ENCODE data around the gene TMEM132A. TPM values are rescaled to one million over a fixed set of nuclear protein-coding genes. Genes with fewer than 3 reads are reported as not detected.

The TMEM132A gene
- total RNA-seq, 1 experiment from 2014 or later: 154 TPM

- peaks cover 14% of the 10 kb centered on the region for H3K4me1 ChIP-seq (ENCODE audit: control insufficient read depth, insufficient read depth, low read length)
- H3K36me3 ChIP-seq (ENCODE audit: control insufficient read depth, insufficient read depth, low read length): peaks cover 20% of the 10 kb centered on the region
- in situ Hi-C loops (cut with HindIII; ENCODE audit: low pct_unique_long_range_greater_than_20kb, low sequenced_read_pairs): no loop called here
- peak overlapping the region; percentile 93 for H3K27ac ChIP-seq (ENCODE audit: low read length)
- DNase-seq (ENCODE audit: low read depth, low spot score): no peak
- H3K27me3 ChIP-seq (ENCODE audit: control insufficient read depth, insufficient read depth, low read length): 0 out of 2 replicates have a peak, but pooled peaks cover 3% of the 10 kb centered on the region
- ChIA-PET POLR2A (no interaction called here), CTCF (interaction anchor here (0.5 kb wide), 1 partner anchor 38 kb away, joined by 6 read pairs; no protein-coding TSS in a partner anchor)
- intact Hi-C loops (cut with micrococcal nuclease; ENCODE audit: unreplicated experiment): no loop called here
- peak overlapping the region; percentile 87 to 98 for H3K4me3 ChIP-seq (ENCODE audit: low read depth in 2 of 2, low read length in 2 of 2)
- BruUV-seq (replicated peaks): no TSS peak
- ATAC-seq: no peak
- no peak for TF ChIP-seq TCF7L2 (IDR thresholded peaks at IDR 0.05; ENCODE audit: low read depth, low read length)
- no peak for TF ChIP-seq SIN3A (IDR thresholded peaks at IDR 0.05; ENCODE audit: borderline replicate concordance, insufficient read depth, low read depth, low read length)
- TF ChIP-seq, protein P1, sequence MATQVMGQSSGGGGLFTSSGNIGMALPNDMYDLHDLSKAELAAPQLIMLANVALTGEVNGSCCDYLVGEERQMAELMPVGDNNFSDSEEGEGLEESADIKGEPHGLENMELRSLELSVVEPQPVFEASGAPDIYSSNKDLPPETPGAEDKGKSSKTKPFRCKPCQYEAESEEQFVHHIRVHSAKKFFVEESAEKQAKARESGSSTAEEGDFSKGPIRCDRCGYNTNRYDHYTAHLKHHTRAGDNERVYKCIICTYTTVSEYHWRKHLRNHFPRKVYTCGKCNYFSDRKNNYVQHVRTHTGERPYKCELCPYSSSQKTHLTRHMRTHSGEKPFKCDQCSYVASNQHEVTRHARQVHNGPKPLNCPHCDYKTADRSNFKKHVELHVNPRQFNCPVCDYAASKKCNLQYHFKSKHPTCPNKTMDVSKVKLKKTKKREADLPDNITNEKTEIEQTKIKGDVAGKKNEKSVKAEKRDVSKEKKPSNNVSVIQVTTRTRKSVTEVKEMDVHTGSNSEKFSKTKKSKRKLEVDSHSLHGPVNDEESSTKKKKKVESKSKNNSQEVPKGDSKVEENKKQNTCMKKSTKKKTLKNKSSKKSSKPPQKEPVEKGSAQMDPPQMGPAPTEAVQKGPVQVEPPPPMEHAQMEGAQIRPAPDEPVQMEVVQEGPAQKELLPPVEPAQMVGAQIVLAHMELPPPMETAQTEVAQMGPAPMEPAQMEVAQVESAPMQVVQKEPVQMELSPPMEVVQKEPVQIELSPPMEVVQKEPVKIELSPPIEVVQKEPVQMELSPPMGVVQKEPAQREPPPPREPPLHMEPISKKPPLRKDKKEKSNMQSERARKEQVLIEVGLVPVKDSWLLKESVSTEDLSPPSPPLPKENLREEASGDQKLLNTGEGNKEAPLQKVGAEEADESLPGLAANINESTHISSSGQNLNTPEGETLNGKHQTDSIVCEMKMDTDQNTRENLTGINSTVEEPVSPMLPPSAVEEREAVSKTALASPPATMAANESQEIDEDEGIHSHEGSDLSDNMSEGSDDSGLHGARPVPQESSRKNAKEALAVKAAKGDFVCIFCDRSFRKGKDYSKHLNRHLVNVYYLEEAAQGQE (IDR thresholded peaks at IDR 0.05; ENCODE audit: insufficient read depth in 1 of 2, low read depth in 2 of 2, low read length in 1 of 2): no peak
- TF ChIP-seq CTCF (IDR thresholded peaks at IDR 0.05): no peak
- no peak for TF ChIP-seq POLR2AphosphoS5 (IDR thresholded peaks at IDR 0.05; ENCODE audit: low read depth, low read length)
- H3K9me3 ChIP-seq (ENCODE audit: control insufficient read depth, insufficient read depth, low read depth, low read length): no peaks in the 10 kb centered on the region
Observed at GRCh38 chr11:60905551-60906113, 18.6 kb upstream of the TMEM132A start.

DNA sequence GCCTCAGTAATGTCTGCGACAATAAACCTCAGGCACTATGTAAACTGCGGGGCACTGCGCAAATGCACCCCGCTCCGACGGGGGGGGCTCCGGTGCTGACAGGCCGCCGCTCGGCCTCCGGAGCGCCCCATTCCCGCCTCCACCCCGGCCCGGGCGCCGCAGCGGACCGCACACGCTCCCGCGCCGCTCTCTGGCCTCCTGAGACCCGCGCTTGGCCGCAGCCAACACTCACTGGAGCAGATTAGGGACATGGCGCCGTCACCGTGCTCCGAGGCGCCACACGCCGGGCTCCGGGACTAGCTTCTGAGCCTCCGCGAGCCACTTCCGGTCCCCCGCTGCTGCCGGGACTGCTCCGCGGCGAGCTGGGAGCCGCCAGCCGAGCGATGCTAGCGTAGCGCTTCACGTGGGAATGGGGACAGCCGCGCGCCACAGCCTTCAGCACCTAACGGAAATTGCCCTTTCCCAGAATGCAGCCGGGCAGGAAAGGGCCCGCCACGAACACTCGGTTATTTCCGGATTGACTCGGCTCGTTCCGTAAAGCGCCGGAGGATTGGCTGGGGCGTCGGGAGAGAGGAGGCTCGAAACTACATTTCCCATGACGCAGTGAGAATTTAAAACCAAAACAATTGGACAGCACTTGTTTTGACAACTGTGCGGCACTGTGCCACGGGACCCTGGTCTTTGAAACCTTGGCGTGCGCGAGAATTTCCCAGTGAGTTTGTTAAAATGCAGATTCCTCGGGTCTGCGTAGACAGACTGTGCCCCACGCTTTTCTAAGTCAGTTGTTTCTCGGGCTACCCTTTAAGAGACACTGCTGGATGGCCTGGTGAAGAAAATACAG is 17.9 kb upstream of the TMEM132A start, which contains the start of gene PRPF19:
TSS of gene PRPF19 (minus strand) at position 454 of the 841 bp plus-strand sequence. CDS start at position 251, 203 bp downstream.
- ATAC-seq (peak; percentile 99), DNase-seq (ENCODE audit: low read depth, low spot score) (peak; percentile 82)
- Histone ChIP-seq H3K27me3 (ENCODE audit: control insufficient read depth, insufficient read depth, low read length) (0 out of 2 replicates have a peak, but pooled peaks cover 3% of the 10 kb centered on the region), H3K27ac (ENCODE audit: low read length) (peak within 1 kb of the TSS; percentile 93), H3K4me1 (ENCODE audit: control insufficient read depth, insufficient read depth, low read length) (peaks cover 14% of the 10 kb centered on the region), H3K4me3 (ENCODE audit: low read depth in 2 of 2, low read length in 2 of 2) (peak within 1 kb of the TSS; percentile 87 to 98), H3K36me3 (ENCODE audit: control insufficient read depth, insufficient read depth, low read length) (peaks cover 14% of the 10 kb centered on the region), H3K9me3 (ENCODE audit: control insufficient read depth, insufficient read depth, low read depth, low read length) (no peaks in the 10 kb centered on the region)
- ChIA-PET CTCF (no interaction called here), POLR2A (no interaction called here)
- TF ChIP-seq SIN3A (IDR thresholded peaks at IDR 0.05; ENCODE audit: borderline replicate concordance, insufficient read depth, low read depth, low read length) (peak; percentile 84; the same call in 1 of the 2 replicates), POLR2AphosphoS5 (IDR thresholded peaks at IDR 0.05; ENCODE audit: low read depth, low read length) (peak; percentile 93), CTCF (IDR thresholded peaks at IDR 0.05) (no peak)
- BruUV-seq (replicated peaks): no TSS peak
- intact Hi-C loops (cut with micrococcal nuclease; ENCODE audit: unreplicated experiment): no loop called here
- in situ Hi-C loops (cut with HindIII; ENCODE audit: low pct_unique_long_range_greater_than_20kb, low sequenced_read_pairs): no loop called here

Data from Panc1 (cell line).